Measurements from ENCODE around the gene HSPA1B.

The HSPA1B gene

GRCh38 chr6:31827286-31828079 is at the start of gene HSPA1B:
HSPA1B (plus strand) TSS chr6:31827738; CDS start chr6:31827951, 213 bp downstream.
- peaks cover 39% of the 10 kb centered on the region for H3K79me2 ChIP-seq (ENCODE audit: control insufficient read depth, low read length)
- H3K9me2 ChIP-seq (replicated peaks; ENCODE audit: control insufficient read depth, low read length), result no peaks in the 10 kb centered on the region
- peak within 1 kb of the TSS; percentile 90 for H3K4me3 ChIP-seq (ENCODE audit: low read length)
- peak within 1 kb of the TSS; percentile 75 for H3K27ac ChIP-seq (ENCODE audit: low read depth, low read length)
- H3K36me3 ChIP-seq (ENCODE audit: control insufficient read depth, low read length), result peaks cover 7% of the 10 kb centered on the region
- peak within 1 kb of the TSS; percentile 99 for H3K4me2 ChIP-seq (ENCODE audit: low read length)
- TF ChIP-seq EZH2phosphoT487 (IDR thresholded peaks at IDR 0.05; ENCODE audit: borderline replicate concordance, low read length) (no peak), CTCF (IDR thresholded peaks at IDR 0.05; ENCODE audit: low read depth, low read length, poor library complexity, severe bottlenecking) (no peak)
- peaks cover 57% of the 10 kb centered on the region for H3K4me1 ChIP-seq (ENCODE audit: control insufficient read depth, low read length)
- no peaks in the 10 kb centered on the region for H4K20me1 ChIP-seq (ENCODE audit: control insufficient read depth, insufficient read depth, low read depth, low read length)
- H3K9me3 ChIP-seq (ENCODE audit: control insufficient read depth, insufficient read depth, low read length), result no peaks in the 10 kb centered on the region
- peaks cover 35% of the 10 kb centered on the region for H3F3A ChIP-seq (ENCODE audit: control insufficient read depth, insufficient read depth)
- no peaks in the 10 kb centered on the region for H3K27me3 ChIP-seq (ENCODE audit: control insufficient read depth, low read length)

GRCh38 chr6:31778193-31778592 is 49.3 kb upstream of the HSPA1B start:
- Histone ChIP-seq H3F3A (ENCODE audit: control insufficient read depth, insufficient read depth) (no peaks in the 10 kb centered on the region), H3K36me3 (ENCODE audit: control insufficient read depth, low read length) (peaks cover 54% of the 10 kb centered on the region)
- no peak for TF ChIP-seq EZH2phosphoT487 (IDR thresholded peaks at IDR 0.05; ENCODE audit: borderline replicate concordance, low read length)
- TF ChIP-seq CTCF (IDR thresholded peaks at IDR 0.05; ENCODE audit: low read depth, low read length, poor library complexity, severe bottlenecking), result no peak

GRCh38 chr6:31778999-31779885 is 48.3 kb upstream of the HSPA1B start:
- H3K27me3 ChIP-seq (ENCODE audit: control insufficient read depth, low read length), result no peaks in the 10 kb centered on the region
- H3K9me3 ChIP-seq (ENCODE audit: control insufficient read depth, insufficient read depth, low read length), result no peaks in the 10 kb centered on the region
- H3K4me3 ChIP-seq (ENCODE audit: low read length), result no peak overlapping the region
- H3K79me2 ChIP-seq (ENCODE audit: control insufficient read depth, low read length), result no peaks in the 10 kb centered on the region
- H3K27ac ChIP-seq (ENCODE audit: low read depth, low read length), result no peak overlapping the region
- no peaks in the 10 kb centered on the region for H3F3A ChIP-seq (ENCODE audit: control insufficient read depth, insufficient read depth)
- H3K4me2 ChIP-seq (ENCODE audit: low read length), result no peak overlapping the region
- no peaks in the 10 kb centered on the region for H3K9me2 ChIP-seq (replicated peaks; ENCODE audit: control insufficient read depth, low read length)
- H4K20me1 ChIP-seq (ENCODE audit: control insufficient read depth, insufficient read depth, low read depth, low read length), result no peaks in the 10 kb centered on the region
- peaks cover 60% of the 10 kb centered on the region for H3K36me3 ChIP-seq (ENCODE audit: control insufficient read depth, low read length)
- H3K4me1 ChIP-seq (ENCODE audit: control insufficient read depth, low read length), result peaks cover 17% of the 10 kb centered on the region
- TF ChIP-seq EZH2phosphoT487 (IDR thresholded peaks at IDR 0.05; ENCODE audit: borderline replicate concordance, low read length) (no peak), CTCF (IDR thresholded peaks at IDR 0.05; ENCODE audit: low read depth, low read length, poor library complexity, severe bottlenecking) (no peak)

More at GRCh38 chr6:31778193-31778592, 49.3 kb upstream of the HSPA1B start:
- H3K4me1 ChIP-seq (ENCODE audit: control insufficient read depth, low read length), result peaks cover 17% of the 10 kb centered on the region
- no peak overlapping the region for H3K4me3 ChIP-seq (ENCODE audit: low read length)
- no peak overlapping the region for H3K27ac ChIP-seq (ENCODE audit: low read depth, low read length)
- no peaks in the 10 kb centered on the region for H3K9me3 ChIP-seq (ENCODE audit: control insufficient read depth, insufficient read depth, low read length)
- H3K79me2 ChIP-seq (ENCODE audit: control insufficient read depth, low read length), result no peaks in the 10 kb centered on the region
- H3K27me3 ChIP-seq (ENCODE audit: control insufficient read depth, low read length), result no peaks in the 10 kb centered on the region
- H3K9me2 ChIP-seq (replicated peaks; ENCODE audit: control insufficient read depth, low read length), result no peaks in the 10 kb centered on the region
- no peak overlapping the region for H3K4me2 ChIP-seq (ENCODE audit: low read length)
- H4K20me1 ChIP-seq (ENCODE audit: control insufficient read depth, insufficient read depth, low read depth, low read length), result no peaks in the 10 kb centered on the region
